ENCODE results near the gene SF1.

Gene SF1

GRCh38 chr11:64736654-64737053, 41.7 kb downstream of the SF1 start:
- ChIA-PET CTCF (interaction anchor here (1.6 to 3.5 kb wide), 3 partner anchors 10 to 48 kb away, joined by 8 to 12 read pairs (median 12); no protein-coding TSS in a partner anchor), POLR2A (no interaction called here)
- TF ChIP-seq CTCF (IDR thresholded peaks at IDR 0.05; ENCODE audit: insufficient read depth, low read length, missing control alignments), result no peak
- no peak for DNase-seq (ENCODE audit: low read depth, low spot score)
- H3K4me3 ChIP-seq (ENCODE audit: low read depth, low read length), result no peak overlapping the region

GRCh38 chr11:64735725-64736259, 42.5 kb downstream of the SF1 start:
- TF ChIP-seq CTCF (IDR thresholded peaks at IDR 0.05; ENCODE audit: insufficient read depth, low read length, missing control alignments), result no peak
- CTCF ChIA-PET, result interaction anchor here (0.7 to 2.6 kb wide), 7 partner anchors 8 to 76 kb away, joined by 3 to 12 read pairs (median 3); partner anchors contain the start of gene RASGRP2
- POLR2A ChIA-PET, result no interaction called here

GRCh38 chr11:64734811-64735724, 43.3 kb downstream of the SF1 start:
- POLR2A ChIA-PET, result no interaction called here
- no peak overlapping the region for H3K4me3 ChIP-seq (ENCODE audit: low read depth, low read length)

More at GRCh38 chr11:64735725-64736259, 42.5 kb downstream of the SF1 start:
- H3K4me3 ChIP-seq (ENCODE audit: low read depth, low read length), result no peak overlapping the region
- no peak for DNase-seq (ENCODE audit: low read depth, low spot score)

GRCh38 chr11:64731601-64732000, 46.7 kb downstream of the SF1 start:
- DNase-seq (ENCODE audit: low read depth, low spot score), result no peak
- H3K4me3 ChIP-seq (ENCODE audit: low read depth, low read length), result no peak overlapping the region
- ChIA-PET POLR2A (no interaction called here), CTCF (interaction anchor here (2.0 kb wide), 1 partner anchor 9 kb away, joined by 6 read pairs; no protein-coding TSS in a partner anchor)
- TF ChIP-seq CTCF (IDR thresholded peaks at IDR 0.05; ENCODE audit: insufficient read depth, low read length, missing control alignments), result no peak

More at GRCh38 chr11:64734811-64735724, 43.3 kb downstream of the SF1 start:
- CTCF ChIA-PET, result interaction anchor here (0.7 to 2.6 kb wide), 9 partner anchors 9 to 83 kb away, joined by 3 to 12 read pairs (median 3); partner anchors contain the start of gene RASGRP2
- TF ChIP-seq CTCF (IDR thresholded peaks at IDR 0.05; ENCODE audit: insufficient read depth, low read length, missing control alignments), result no peak
- no peak for DNase-seq (ENCODE audit: low read depth, low spot score)

GRCh38 chr11:64729851-64730382, 48.4 kb downstream of the SF1 start:
- DNase-seq (ENCODE audit: low read depth, low spot score), result no peak
- no peak overlapping the region for H3K4me3 ChIP-seq (ENCODE audit: low read depth, low read length)
- TF ChIP-seq CTCF (IDR thresholded peaks at IDR 0.05; ENCODE audit: insufficient read depth, low read length, missing control alignments), result no peak
- ChIA-PET POLR2A (no interaction called here), CTCF (interaction anchor here (0.7 to 2.0 kb wide), 3 partner anchors 11 to 13 kb away, joined by 3 to 6 read pairs (median 3); no protein-coding TSS in a partner anchor)
